GM21723 (cell line): ENCODE data around the gene TBC1D20.
"Not testable (repeated sequence)": the region's sequence is repeated elsewhere in the genome, so short reads cannot be mapped to it uniquely, and the experiment has no call there.

ENCODE experiments used
- ATAC-seq: cut with Tn5 transposase; IDR thresholded peaks from one replicate; pipeline ENCODE4 v1.9.1; 2021; ENCODE audit warnings: mild to moderate bottlenecking, moderate library complexity; ENCODE audit not compliant: unreplicated experiment

The TBC1D20 gene

DNA sequence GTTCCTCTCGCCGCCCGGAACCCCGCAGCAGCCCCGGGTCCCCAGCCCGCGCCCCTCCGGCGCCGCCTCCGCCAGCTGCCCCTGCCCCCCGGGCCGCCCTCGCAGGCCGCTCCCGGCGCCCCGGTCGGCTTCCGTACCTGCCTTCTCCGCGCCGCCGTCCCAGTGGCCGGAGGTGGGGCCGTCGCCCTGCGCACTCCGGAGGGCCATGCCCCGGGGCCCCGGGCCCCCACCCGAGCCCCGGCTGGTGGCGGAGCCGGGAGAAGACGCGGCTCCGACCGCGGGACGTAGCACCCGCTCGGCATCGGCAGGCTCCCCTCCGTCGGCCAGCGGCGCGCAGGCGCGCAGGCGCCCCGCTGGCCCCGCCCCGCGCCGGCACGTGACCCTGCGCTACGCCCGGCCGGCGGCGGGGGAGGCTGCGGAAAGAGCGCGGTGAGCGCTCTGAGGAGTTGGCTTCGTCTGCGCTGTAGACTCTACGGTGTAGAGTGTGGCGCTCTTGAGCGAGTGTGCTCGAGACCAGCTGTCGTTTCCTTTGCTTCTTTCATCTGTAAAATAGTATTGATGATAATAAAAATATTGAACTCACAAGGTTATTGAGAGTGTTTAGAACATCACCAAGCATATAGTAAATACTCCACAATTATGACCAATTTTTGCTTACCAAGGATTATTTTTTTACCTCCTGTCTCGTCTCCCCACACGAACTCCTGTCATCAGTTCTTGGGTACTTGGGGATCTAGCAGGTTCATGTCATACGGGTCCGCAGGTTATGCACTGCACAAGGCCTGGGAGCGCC lies at the start of gene TBC1D20:
TSS of gene TBC1D20 (minus strand) at position 335 of the 793 bp plus-strand sequence. CDS start at position 207, 128 bp downstream.
- ATAC-seq = peak; percentile 93

- ATAC-seq = not testable (repeated sequence)
Observed at GRCh38 chr20:510328-511057, 48.2 kb upstream of the TBC1D20 start.

GRCh38 chr20:508364-508787 lies 46.0 kb upstream of the TBC1D20 start:
- ATAC-seq = not testable (repeated sequence)

DNA sequence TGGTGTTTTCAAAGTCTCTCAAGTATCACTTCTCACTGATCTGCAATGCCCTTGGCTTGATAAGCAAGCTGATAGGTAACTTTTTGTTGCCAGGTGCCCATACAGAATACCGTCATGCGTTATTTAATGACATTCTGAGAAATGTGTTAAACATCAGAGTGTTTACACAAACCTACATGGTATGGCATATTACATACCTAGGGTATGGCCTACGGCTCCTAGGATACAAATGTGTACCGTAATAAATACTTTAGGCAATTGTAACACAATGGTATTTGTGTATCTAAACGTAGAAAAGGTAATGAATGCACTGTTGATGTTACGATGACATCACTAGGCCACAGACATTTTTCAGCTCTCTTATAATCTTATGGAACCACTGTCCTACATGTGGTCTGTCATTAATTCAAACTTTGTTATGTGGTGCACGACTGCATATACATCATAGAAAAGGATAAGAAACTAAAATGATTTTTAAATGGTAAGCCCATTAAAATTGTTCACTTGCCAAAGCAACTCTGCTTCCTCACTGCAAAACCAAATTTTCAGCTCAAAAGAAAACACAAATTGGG lies 45.5 kb upstream of the TBC1D20 start:
- ATAC-seq = no peak

- ATAC-seq = no peak
Observed at GRCh38 chr20:507006-507758, 44.8 kb upstream of the TBC1D20 start.

GRCh38 chr20:504632-505075 lies 42.3 kb upstream of the TBC1D20 start:
- no peak for ATAC-seq

DNA sequence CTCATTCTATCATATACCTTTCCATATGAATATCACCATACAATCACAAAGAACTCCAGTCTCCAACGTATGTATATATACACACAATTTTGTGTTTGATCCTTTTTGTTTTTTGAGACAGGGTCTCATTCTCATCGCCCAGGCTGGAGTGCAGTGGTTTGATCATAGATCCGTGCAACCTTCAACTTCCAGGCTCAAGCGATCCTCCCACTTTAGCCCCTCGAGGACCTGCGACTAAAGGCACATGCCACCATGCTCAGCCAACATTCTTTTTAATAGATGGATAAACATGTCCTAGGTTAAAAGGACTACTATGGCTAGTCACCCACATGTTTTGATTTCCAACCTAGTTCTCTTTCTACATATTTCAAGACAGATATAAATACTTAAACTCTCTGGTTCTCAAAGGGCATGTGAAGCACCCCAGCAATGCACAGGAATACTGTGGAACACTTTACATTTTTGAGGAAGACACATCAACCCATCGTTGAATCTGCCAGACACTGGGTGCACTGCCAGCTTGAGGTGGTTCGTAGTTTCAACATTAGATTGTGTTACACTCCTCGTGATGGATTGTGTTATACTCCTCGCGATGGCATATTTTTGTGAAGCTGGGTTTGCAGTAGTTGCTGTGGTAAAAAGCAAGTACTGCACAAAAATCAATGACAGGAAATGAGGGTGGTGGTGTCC lies 40.9 kb upstream of the TBC1D20 start:
- no peak for ATAC-seq

DNA sequence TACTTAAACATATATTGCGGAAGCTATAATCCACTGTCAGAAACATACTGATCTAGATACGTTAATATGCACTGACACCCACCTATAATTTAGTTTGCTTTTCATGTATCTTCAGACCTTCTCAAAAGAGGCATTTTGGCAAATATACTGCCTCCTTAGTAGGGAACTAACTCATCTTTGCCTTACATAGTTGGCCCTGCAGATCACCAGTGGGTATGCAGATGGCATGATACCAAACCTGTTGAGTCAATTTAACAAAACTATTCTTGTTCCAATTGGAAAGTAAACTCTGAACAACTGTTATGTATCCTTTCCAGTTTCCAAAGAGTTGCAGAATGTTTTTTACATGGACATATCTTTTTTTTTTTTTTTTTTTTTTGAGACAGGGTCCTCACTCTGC lies 35.6 kb upstream of the TBC1D20 start:
- no peak for ATAC-seq

DNA sequence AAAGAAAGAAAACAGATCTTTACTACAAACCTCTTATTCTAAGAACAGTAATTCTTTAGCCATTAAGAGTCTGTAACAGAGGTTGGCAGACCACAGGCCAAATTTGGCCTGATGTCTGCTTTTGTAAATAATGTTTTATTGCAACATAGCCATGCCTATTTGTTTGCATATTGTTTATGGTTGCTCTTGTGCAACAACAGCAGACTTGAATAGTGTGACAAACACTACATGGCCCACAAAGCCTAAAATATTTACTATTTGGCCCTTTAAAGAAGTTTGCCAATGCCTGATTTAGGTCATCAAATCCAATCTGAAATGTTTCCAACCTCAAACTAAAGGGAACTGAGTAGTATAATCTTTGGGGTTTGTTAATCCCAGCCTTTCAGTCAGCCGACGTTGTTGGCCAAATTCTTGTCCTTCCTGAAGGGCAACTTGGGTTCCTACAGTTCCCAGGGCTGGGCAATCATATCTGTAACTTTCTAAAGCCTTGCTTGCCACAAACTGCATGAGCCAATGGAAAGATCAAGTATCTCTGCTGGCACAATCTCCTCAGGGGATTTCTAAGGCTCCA lies 33.9 kb upstream of the TBC1D20 start:
- no peak for ATAC-seq

GRCh38 chr20:492159-492558 lies 29.8 kb upstream of the TBC1D20 start:
- ATAC-seq = no peak

GRCh38 chr20:487655-488054 lies 25.3 kb upstream of the TBC1D20 start:
- ATAC-seq = no peak

DNA sequence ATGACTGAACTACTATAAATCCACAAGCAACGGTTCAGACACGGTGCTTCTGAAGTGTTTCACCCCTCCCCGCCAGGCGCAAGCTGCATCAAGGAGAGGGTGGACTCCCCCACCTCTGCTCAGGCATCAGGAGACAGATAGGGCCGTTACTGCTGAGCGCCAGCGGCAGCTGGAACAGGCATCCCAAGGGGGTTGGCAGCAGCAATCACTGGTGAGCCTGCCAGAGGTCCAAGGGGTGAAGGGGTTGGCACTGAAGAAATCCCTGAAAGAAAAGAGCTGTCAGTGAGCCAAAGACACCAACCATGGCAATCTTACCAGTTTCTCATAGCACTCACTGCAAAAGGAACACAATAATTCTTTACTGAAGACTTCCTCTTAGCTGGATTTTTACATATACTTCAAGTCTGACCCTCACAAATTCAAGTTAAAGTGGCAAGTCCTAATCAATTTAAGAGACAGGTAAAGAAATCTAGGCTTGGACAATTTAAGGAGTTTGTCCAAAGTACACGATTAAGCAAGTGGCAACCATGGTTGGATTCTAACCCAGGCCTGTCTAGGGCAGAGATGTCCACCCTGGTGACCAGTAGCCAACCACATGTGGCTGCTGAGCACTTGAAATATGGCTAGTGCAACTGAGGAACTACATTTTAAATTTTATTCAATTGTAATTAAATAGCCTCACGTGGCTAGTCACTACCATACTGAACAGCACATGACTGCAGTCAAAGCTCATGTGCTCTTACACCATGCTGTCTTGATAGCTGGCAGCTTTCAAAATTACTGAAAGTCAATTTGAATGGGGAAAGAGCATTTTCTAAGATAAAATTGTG lies 21.7 kb upstream of the TBC1D20 start:
- ATAC-seq = no peak

GRCh38 chr20:481167-481566 lies 18.8 kb upstream of the TBC1D20 start:
- no peak for ATAC-seq

- no peak for ATAC-seq
Observed at GRCh38 chr20:480044-480443, 17.7 kb upstream of the TBC1D20 start.

- no peak for ATAC-seq
Observed at GRCh38 chr20:479487-479886, 17.2 kb upstream of the TBC1D20 start.

- ATAC-seq = no peak
Observed at GRCh38 chr20:478949-479429, 16.7 kb upstream of the TBC1D20 start.

GRCh38 chr20:478010-478948 lies 15.9 kb upstream of the TBC1D20 start:
- no peak for ATAC-seq
